Fibroblast of lung (primary cell): ENCODE measurements around the gene DCTN2.
"Not testable (repeated sequence)": the region's sequence is repeated elsewhere in the genome, so short reads cannot be mapped to it uniquely, and the experiment has no call there.

Experiments used
- EZH2 ChIP-seq: IDR thresholded peaks from 2 replicates; pipeline ENCODE4 v1.5.1; 2012; ENCODE audit warnings: low read length, control low read depth, mild to moderate bottlenecking; ENCODE audit errors: missing control alignments
- TF ChIP-seq, protein P1 (sequence below), 2 donors: IDR thresholded peaks in 1 of 2; conservative IDR thresholded peaks in 1 of 2; 1 replicate in 1 of 2; 2 replicates in 1 of 2; pipeline ENCODE4 v1.5.1; 2011 to 2012; ENCODE audit warnings: low read length in 2 of 2, control low read depth in 1 of 2, inconsistent platforms in 1 of 2, low read depth in 1 of 2, mild to moderate bottlenecking in 1 of 2

DNA sequence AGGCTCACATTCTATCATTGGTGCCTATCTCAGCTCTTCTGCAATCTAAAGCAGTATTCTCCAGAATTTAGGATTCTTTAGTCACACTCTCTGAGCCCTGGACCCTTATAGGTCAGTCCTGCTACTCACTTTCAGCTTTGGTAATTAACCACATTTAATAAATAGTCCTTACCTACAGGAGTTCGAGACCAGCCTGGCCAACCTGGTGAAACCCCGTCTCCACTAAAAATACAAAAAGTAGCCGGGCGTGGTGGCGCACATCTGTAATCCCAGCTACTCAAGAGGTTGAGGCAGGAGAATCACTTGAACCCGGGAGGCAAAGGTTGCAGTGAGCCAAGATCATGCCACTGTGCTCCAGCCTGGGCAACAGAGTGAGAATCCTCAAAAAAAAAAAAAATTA is 33.3 kb downstream of the DCTN2 start:
- TF ChIP-seq, protein P1, sequence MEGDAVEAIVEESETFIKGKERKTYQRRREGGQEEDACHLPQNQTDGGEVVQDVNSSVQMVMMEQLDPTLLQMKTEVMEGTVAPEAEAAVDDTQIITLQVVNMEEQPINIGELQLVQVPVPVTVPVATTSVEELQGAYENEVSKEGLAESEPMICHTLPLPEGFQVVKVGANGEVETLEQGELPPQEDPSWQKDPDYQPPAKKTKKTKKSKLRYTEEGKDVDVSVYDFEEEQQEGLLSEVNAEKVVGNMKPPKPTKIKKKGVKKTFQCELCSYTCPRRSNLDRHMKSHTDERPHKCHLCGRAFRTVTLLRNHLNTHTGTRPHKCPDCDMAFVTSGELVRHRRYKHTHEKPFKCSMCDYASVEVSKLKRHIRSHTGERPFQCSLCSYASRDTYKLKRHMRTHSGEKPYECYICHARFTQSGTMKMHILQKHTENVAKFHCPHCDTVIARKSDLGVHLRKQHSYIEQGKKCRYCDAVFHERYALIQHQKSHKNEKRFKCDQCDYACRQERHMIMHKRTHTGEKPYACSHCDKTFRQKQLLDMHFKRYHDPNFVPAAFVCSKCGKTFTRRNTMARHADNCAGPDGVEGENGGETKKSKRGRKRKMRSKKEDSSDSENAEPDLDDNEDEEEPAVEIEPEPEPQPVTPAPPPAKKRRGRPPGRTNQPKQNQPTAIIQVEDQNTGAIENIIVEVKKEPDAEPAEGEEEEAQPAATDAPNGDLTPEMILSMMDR (conservative IDR thresholded peaks at IDR 0.05 in 1 of 2, IDR thresholded peaks at IDR 0.05 in 1 of 2; ENCODE audit: low read depth in 1 of 2, low read length in 2 of 2), result not testable (repeated sequence)
- TF ChIP-seq EZH2, result not testable (repeated sequence)
